COLO829 (cell line): ENCODE data around the gene AHNAK2.
"Not testable (repeated sequence)": the region's sequence is repeated elsewhere in the genome, so short reads cannot be mapped to it uniquely, and the experiment has no call there.

Source experiments
- DNase-seq: peaks from one replicate; pipeline ENCODE4 v3.0.0; 2012; ENCODE audit warnings: low spot score

The AHNAK2 gene

DNA sequence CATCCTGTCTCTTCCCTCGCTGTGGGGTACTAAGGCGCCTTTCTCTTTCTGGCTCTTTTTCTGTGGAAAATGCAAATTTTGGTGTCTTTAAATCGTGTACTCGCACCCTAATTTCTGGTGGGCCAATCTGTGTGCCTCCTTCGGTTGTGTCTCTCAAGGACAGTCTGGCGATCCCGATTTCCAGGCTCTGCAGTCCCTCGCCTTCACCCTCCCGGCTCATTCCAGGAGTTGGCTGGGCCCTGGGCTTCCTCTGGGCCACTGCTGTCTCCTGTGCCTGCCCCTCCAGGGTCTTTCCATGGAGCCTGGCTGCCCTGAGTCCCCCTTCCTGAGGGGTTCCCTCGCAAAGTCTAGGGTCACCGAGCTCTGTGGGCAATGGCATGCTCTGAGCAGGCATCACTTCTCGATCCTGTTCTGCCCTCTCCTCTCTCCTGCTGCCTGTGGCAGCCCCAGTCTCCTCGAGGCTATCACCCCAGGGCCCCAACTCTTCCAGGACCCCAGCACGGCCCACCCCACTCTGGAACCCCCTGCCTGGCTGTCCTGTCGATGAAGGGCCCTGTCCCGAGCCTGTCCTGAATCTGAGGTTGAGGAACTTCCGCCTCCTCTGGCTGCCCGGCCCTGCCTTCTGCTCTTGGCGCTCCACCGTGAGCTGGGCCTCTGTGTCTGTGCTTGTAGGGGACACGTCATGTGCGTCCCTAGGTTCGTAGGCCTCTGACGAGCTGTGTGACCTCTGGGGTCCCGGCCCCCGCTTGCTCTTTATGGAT lies 24.1 kb downstream of the AHNAK2 start:
- DNase-seq: no peak

DNA sequence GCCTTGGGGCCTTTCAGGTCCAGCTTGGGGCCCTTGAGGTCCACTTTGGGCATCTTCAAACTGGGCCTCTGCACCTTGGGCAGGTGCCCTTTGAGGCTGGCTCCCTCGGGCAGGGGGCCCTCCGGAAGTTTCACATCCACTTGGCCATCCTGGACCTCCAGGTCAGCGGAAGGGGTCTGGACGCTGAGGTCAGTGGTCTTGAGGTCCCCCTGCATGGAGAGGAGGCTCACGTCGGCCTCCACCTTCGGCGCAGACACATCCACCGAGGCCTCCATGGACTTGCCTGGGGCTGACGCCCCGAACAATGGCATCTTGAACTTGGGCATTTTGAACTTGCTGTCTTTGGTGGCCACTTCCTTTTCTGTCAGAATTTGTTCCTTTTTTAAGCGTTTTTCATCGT lies 25.1 kb downstream of the AHNAK2 start:
- no peak for DNase-seq

DNA sequence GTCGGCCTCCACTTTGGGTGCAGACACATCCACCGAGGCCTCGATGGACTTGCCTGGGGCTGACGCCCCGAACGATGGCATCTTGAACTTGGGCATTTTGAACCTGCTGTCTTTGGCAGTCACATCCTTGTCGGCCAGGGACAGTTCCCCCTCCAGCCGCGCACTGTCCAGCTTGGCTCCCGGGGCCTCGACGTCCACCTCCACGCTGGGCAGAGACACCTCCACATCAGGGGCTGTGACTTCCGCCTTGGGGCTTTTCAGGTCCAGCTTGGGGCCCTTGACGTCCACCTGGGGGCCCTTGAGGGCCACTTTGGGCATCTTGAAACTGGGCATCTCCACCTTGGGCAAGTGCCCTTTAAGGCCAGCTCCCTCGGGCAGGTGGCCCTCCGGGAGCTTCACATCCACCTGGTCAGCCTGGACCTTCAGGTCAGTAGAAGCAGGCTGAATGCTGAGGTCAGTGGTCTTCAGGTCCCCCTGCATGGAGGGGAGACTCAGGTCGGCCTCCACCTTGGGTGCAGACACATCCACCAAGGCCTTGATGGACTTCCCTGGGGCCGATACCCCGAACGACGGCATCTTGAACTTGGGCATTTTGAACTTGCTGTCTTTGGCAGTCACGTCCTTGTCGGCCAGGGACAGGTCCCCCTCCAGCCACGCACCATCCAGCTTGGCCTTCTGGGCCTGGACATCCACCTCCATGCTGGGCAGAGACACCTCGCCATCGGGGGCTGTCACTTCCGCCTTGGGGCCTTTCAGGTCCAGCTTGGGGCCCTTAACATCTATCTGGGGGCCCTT lies 26.1 kb downstream of the AHNAK2 start:
- not testable (repeated sequence) for DNase-seq

DNA sequence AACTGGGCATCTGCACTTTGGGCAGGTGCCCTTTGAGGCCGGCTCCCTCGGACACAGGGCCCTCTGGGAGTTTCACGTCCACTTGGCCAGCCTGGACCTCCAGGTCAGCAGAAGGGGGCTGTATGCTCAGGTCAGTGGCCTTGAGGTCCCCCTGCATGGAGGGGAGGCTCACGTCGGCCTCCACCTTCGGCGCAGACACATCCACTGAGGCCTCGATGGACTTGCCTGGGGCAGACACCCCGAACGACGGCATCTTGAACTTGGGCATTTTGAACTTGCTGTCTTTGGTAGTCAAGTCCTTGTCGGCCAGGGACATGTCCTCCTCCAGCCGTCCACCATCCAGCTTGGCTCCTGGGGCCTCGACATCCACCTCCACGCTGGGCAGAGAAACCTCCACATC lies 27.5 kb downstream of the AHNAK2 start:
- DNase-seq: not testable (repeated sequence)

DNA sequence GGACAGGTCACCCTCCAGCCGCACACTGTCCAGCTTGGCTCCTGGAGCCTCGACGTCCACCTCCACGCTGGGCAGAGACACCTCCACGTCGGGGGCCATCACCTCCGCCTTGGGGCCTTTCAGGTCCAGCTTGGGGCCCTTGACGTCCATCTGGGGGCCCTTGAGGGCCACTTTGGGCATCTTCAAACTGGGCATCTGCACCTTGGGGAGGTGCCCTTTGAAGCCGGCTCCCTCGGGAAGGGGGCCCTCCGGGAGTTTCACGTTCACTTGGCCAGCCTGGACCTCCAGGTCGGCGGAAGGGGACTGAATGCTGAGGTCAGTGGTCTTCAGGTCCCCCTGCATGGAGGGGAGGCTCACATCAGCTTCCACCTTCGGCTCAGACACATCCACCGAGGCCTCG lies 28.2 kb downstream of the AHNAK2 start:
- no peak for DNase-seq

DNA sequence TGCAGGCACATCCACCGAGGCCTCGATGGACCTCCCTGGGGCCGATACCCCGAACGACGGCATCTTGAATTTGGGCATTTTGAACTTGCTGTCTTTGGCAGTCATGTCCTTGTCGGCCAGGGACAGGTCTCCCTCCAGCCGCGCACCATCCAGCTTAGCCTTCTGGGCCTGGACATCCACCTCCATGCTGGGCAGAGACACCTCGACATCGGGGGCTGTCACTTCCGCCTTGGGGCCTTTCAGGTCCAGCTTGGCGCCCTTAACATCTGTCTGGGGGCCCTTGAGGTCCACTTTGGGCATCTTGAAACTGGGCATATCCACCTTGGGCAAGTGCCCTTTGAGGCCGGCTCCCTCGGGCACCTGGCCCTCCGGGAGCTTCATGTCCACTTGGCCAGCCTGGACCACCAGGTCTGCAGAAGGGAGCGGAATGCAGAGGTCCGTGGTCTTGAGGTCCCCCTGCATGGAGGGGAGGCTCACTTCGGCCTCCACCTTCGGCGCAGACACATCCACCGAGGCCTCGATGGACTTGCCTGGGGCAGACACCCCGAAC lies 28.7 kb downstream of the AHNAK2 start:
- not testable (repeated sequence) for DNase-seq

DNA sequence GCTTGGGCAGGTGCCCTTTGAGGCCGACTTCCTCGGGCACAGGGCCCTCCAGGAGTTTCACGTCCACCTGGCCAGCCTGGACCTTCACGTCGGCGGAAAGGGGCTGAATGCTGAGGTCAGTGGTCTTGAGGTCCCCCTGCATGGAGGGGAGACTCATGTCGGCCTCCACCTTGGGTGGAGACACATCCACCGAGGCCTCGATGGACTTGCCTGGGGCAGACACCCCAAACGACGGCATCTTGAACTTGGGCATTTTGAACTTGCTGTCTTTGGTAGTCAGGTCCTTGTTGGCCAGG lies 29.5 kb downstream of the AHNAK2 start:
- DNase-seq: no peak

DNA sequence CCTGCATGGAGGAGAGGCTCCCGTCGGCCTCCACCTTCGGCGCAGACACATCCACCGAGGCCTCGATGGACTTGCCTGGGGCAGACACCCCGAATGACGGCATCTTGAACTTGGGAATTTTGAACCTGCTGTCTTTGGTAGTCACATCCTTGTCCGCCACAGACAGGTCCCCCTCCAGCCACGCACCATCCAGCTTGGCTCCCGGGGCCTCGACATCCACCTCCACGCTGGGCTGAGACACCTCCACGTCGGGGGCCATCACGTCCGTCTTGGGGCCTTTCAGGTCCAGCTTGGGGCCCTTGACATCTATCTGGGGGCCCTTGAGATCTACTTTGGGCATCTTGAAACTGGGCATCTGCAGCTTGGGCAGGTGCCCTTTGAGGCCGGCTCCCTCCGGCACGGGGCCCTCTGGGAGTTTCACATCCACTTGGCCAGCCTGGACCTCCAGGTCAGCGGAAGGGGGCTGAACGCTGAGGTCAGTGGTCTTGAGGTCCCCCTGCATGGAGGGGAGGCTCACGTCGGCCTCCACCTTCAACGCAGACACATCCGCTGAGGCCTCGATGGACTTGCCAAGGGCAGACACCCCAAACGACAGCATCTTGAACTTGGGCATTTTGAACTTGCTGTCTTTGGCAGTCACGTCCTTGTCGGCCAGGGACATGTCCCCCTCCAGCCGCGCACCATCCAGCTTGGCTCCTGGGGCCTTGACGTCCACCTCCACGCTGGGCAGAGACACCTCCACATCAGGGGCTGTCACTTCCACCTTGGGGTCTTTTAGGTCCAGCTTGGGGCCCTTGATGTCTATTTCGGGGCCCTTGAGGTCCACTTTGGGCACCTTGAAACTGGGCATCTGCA lies 30.1 kb downstream of the AHNAK2 start:
- DNase-seq: not testable (repeated sequence)

DNA sequence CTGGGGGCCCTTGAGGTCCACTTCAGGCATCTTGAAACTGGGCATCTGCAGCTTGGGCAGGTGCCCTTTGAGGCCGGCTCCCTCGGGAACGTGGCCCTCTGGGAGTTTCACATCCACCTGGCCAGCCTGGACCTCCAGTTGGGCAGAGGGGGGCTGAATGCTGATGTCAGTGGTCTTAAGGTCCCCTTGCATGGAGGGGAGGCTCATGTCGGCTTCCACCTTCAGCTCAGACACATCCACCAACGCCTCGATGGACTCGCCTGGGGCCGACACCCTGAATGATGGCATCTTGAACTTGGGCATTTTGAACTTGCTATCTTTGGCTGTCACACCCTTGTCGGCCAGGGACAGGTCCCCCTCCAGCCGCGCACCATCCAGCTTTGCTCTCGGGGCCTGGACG lies 31.0 kb downstream of the AHNAK2 start:
- DNase-seq: not testable (repeated sequence)

DNA sequence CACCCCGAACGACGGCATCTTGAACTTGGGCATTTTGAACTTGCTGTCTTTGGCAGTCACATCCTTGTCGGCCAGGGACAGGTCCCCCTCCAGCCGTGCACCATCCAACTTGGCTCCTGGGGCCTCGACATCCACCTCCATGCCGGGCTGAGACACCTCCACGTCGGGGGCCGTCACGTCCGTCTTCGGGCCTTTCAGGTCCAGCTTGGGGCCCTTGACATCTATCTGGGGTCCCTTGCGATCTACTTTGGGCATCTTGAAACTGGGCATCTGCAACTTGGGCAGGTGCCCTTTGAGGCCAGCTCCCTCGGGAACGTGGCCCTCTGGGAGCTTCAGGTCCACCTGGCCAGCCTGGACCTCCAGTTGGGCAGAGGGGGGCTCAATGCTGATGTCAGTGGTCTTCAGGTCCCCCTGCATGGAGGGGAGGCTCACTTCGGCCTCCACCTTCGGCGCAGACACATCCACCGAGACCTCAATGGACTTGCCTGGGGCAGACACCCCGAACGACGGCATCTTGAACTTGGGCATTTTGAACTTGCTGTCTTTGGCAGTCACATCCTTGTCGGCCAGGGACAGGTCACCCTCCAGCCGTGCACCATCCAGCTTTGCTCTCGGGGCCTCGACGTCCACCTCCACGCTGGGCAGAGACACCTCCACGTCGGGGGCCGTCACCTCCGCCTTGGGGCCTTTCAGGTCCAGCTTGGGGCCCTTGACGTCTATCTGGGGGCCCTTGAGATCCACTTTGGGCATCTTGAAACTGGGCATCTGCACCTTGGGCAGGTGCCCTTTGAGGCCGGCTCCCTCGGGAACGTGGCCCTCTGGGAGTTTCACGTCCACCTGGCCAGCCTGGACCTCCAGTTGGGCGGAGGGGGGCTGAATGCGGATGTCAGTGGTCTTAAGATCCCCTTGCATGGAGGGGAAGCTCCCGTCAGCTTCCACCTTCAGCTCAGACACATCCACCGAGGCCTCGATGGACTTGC lies 31.9 kb downstream of the AHNAK2 start:
- not testable (repeated sequence) for DNase-seq

DNA sequence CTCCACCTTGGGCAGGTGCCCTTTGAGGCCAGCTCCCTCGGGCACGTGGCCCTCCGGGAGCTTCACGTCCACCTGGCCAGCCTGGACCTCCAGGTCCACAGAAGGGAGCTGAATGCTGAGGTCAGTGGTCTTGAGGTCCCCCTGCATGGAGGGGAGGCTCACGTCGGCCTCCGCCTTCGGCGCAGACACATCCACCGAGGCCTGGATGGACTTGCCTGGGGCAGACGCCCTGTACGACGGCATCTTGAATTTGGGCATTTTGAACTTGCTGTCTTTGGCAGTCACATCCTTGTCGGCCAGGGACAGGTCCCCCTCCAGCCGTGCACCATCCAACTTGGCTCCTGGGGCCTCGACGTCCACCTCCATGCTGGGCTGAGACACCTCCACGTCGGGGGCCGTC lies 32.9 kb downstream of the AHNAK2 start:
- DNase-seq: not testable (repeated sequence)

DNA sequence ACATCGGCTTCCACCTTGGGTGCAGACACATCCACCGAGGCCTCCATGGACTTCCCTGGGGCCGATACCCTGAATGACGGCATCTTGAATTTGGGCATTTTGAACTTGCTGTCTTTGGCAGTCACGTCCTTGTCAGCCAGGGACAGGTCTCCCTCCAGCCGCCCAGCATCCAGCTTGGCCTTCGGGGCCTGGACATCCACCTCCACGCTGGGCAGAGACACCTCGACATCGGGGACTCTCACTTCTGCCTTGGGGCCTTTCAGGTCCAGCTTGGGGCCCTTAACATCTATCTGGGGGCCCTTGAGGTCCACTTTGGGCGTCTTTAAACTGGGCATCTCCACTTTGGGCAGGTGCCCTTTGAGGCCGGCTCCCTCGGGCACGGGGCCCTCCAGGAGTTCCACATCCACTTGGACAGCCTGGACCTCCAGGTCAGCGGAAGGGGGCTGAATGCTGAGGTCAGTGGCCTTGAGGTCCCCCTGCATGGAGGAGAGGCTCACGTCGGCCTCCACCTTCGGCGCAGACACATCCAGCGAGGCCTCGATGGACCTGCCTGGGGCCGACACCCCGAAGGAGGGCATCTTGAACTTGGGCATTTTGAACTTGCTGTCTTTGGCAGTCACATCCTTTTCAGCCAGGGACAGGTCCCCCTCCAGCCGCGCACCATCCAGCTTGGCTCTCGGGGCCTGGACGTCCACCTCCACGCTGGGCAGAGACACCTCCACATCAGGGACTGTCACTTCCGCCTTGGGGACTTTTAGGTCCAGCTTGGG lies 33.6 kb downstream of the AHNAK2 start:
- not testable (repeated sequence) for DNase-seq

DNA sequence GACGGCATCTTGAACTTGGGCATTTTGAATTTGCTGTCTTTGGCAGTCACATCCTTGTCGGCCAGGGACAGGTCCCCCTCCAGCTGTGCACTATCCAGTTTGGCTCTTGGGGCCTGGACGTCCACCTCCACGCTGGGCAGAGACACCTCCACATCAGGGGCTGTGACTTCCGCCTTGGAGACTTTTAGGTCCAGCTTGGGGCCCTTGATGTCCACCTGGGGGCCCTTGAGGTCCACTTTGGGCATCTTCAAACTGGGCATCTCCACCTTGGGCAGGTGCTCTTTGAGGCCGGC lies 34.2 kb downstream of the AHNAK2 start:
- not testable (repeated sequence) for DNase-seq

DNA sequence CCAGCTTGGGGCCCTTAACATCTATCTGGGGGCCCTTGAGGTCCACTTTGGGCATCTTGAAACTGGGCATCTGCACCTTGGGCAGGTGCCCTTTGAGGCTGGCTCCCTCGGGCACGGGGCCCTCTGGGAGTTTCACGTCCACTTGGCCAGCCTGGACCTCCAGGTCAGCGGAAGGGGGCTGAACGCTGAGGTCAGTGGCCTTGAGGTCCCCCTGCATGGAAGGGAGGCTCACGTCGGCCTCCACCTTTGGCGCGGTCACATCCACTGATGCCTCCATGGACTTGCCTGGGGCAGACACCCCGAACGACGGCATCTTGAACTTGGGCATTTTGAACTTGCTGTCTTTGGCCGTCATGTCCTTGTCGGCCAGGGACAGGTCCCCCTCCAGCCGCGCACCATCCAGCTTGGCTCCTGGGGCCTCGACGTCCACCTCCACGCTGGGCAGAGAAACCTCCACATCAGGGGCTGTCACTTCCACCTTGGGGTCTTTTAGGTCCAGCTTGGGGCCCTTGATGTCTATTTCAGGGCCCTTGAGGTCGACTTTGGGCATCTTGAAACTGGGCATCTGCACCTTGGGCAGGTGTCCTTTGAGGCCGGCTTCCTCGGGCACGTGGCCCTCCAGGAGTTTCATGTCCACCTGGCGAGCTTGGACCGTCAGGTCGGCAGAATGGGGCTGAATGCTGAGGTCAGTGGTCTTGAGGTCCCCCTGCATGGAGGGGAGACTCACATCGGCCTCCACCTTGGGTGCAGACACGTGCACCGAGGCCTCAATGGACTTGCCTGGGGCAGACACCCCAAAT lies 34.8 kb downstream of the AHNAK2 start:
- not testable (repeated sequence) for DNase-seq

DNA sequence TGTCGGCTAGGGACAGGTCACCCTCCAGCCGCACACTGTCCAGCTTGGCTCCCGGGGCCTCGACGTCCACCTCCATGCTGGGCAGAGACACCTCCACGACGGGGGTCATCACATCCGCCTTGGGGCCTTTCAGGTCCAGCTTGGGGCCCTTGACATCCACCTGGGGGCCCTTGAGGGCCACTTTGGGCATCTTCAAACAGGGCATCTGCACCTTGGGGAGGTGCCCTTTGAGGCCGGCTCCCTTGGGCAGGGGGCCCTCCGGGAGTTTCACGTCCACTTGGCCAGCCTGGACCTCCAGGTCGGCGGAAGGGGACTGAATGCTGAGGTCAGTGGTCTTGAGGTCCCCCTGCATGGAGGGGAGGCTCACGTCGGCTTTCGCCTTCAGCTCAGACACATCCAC lies 35.6 kb downstream of the AHNAK2 start:
- DNase-seq: no peak

DNA sequence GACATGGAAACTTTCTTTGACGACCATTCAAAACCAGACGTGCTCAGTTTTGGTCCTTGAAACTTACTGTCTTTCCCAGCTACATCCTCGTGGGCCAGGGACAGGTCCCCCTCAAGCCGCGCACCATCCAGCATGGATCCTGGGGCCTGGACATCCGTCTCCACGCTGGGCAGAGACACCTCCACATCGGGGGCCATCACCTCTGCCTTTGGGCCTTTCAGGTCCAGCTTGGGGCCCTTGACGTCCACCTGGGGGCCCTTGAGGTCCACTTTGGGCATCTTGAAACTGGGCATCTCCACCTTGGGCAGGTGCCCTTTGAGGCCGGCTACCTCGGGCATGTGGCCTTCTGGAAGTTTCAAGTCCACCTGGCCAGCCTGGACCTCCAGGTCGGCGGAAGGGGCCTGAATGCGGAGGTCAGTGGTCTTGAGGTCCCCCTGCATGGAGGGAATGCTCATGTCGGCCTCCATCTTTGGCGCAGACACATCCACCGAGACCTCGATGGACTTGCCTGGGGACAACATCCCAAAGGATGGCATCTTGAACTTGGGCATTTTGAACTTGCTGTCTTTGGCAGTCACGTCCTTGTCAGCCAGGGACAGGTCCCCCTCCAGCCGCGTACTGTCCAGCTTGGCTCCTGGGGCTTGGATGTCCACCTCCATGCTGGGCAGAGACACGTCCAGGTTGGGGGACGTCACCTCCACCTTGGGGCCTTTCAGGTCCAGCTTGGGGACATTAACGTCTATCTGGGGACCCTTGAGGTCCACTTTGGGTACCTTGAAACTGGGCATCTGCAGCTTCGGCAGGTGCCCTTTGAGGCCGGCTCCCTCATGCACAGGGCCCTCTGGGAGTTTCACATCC lies 36.4 kb downstream of the AHNAK2 start:
- DNase-seq: no peak

DNA sequence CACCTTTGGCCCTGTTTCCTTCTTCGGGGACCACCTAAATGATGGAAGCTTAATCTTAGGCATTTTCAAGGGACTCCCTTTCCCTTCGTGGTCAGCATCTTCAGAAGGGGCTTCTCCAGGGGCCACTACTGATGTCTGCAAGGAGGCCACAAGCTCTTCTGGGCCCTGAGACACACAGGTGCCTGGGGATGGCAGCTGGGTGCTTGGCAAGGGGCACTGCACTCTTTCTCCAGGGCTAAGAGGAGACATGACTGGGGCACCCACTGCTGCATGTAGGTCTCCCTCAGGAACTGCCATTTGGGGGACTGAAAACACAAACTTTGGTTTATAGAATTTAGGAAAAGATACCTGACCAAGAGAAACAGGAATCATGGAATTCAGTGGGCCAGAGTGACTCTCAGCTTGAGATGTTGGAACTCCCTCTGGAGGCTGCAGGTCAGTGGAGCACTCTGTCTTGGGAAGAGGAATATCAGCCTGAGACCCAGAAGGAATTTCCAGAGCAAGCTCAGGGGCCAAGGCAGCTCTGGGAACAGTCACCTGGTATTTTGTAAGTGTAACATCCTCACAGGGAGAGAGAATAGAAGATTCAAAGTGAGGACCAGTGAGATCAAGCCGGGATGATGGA lies 37.5 kb downstream of the AHNAK2 start:
- DNase-seq: no peak

DNA sequence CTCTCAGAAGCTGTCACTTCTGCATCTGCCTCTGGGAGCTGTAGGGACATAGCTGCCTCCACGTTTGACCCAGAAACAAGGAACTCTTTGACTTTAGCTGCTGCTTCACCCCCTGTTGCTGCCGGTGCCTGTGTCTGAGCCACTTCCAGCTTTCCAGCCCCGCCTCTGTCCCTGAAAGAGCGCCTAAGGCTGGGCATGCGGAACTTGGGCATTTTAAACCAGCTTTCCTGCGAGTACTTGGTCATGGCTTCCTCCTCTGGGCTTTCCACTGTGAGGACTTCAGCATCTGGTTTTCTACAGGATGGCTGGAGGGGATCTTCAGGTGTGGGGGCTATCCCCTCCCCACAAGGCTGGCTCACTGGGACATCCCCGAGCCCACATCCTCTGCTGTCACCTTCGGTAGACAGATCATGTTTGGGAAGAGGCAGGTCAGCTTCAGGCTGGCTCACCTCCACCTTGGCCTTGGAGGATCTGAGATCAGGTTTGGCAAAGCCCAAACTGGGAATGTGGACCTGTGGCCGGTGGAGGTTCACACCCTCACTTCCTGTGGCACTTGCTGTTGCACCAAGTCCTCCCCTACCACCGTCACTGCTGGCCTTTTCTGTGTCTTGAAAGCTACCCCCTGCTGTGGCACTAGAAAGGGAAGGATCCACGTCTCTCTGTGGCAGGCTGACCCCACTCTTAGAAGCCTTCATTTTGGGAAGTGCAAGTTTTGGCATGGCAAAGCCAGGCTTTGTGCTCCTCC lies 38.3 kb downstream of the AHNAK2 start:
- DNase-seq: no peak
